Naive thymus-derived CD8-positive, alpha-beta T cell (primary cell): Measurements from ENCODE around the gene RBM8A. TPM values are rescaled to one million over a fixed set of nuclear protein-coding genes. Genes with fewer than 3 reads are reported as not detected.

Experiments used
- ATAC-seq, 2 donors: fragments of 150-1000 bp; cut with Tn5 transposase in 1 of 2; sonication (Bioruptor Pico), chemical (Tn5 transposase) in 1 of 2; 1 replicate in 1 of 2; 2 replicates in 1 of 2; pipeline ENCODE4 v1.10.0; 2021; ENCODE audit warnings: mild to moderate bottlenecking in 2 of 2, moderate library complexity in 2 of 2
- POLR2A ChIA-PET: fragments of 350-600 bp; sonication (Branson Sonifier 250); formaldehyde crosslinking; loops from one replicate; lab custom pipeline; 2021; ENCODE audit warnings: antibody characterized with exemption; lab: Charles Lee
- DNase-seq, 10 donors: peaks; one replicate each; pipeline versions ENCODE4 v3.0.0 to v3.0.0-alpha.2; 2020 to 2022
- H3K27ac Mint-ChIP-seq, 10 donors: one replicate each; pipeline ENCODE4 v1.8.0; 2020 to 2022; ENCODE audit warnings: mild to moderate bottlenecking in 10 of 10, mixed read lengths in 10 of 10, moderate library complexity in 4 of 10, inconsistent platforms in 1 of 10
- H3K27me3 Mint-ChIP-seq, 5 donors: one replicate each; pipeline ENCODE4 v1.8.0; 2021 to 2022; ENCODE audit warnings: mixed read lengths in 5 of 5
- H3K36me3 Mint-ChIP-seq, 3 donors: one replicate each; pipeline ENCODE4 v1.8.0; 2020 to 2022; ENCODE audit warnings: mixed read lengths in 3 of 3, mild to moderate bottlenecking in 2 of 3, inconsistent platforms in 1 of 3
- H3K4me1 Mint-ChIP-seq, 4 donors: one replicate each; pipeline ENCODE4 v1.8.0; 2021 to 2022; ENCODE audit warnings: mixed read lengths in 4 of 4
- H3K4me3 Mint-ChIP-seq, 10 donors: one replicate each; pipeline ENCODE4 v1.8.0; 2020 to 2022; ENCODE audit warnings: mild to moderate bottlenecking in 10 of 10, mixed read lengths in 10 of 10, moderate library complexity in 6 of 10, inconsistent platforms in 1 of 10
- H3K9me3 Mint-ChIP-seq, 9 donors: one replicate each; pipeline ENCODE4 v1.8.0; 2020 to 2022; ENCODE audit warnings: mixed read lengths in 9 of 9, mild to moderate bottlenecking in 3 of 9, inconsistent platforms in 1 of 9, moderate library complexity in 1 of 9
- polyA plus RNA-seq, 3 donors: library from polyadenylated mRNA; unstranded; fragments of 300-500 nt; fragmentation: Illumina TruSeq; gene quantifications; one replicate each; pipeline ENCODE4 v1.2.3, GENCODE V29; 2021
- total RNA-seq, 8 experiments: library from RNA in 2 of 8; stranded (reverse) in 2 of 8; gene quantifications; one replicate each; pipeline ENCODE4 v1.2.3 and lab custom pipeline; 2021 to 2026

RBM8A gene
- total and polyA plus RNA-seq, 5 experiments from 2014 or later: 127 to 191 (median 138) TPM

GRCh38 chr1:145962157-145963102 lies 35.1 kb upstream of the RBM8A start:
- POLR2A ChIA-PET: interaction anchor here (0.6 to 17.9 kb wide), 11 partner anchors 11 to 103 kb away, joined by 3 to 462 read pairs (median 6); partner anchors contain the start of genes PEX11B, PIAS3, RBM8A and TXNIP
- peaks cover 0 to 2% (median 0%) of the 10 kb centered on the region in 9 donors for H3K9me3 Mint-ChIP-seq
- peaks cover 43 to 75% (median 69%) of the 10 kb centered on the region in 4 donors for H3K4me1 Mint-ChIP-seq
- no peaks in the 10 kb centered on the region for H3K27me3 Mint-ChIP-seq
- no peak for ATAC-seq
- H3K27ac Mint-ChIP-seq: peak overlapping the region; percentile 56 to 99 (median 98)
- DNase-seq: peak in 7 of 10 donors; percentile 24 to 72 (median 36)
- H3K36me3 Mint-ChIP-seq: peaks cover under 1 to 7% (median 4%) of the 10 kb centered on the region in 3 donors
- peak overlapping the region; percentile 88 to 99 (median 96) for H3K4me3 Mint-ChIP-seq

GRCh38 chr1:145961425-145962156 lies 34.3 kb upstream of the RBM8A start:
- POLR2A ChIA-PET: interaction anchor here (0.6 to 17.9 kb wide), 8 partner anchors 12 to 102 kb away, joined by 3 to 462 read pairs (median 22); partner anchors contain the start of genes PEX11B, PIAS3, RBM8A and TXNIP
- Mint-ChIP-seq H3K9me3 (no peaks in the 10 kb centered on the region), H3K36me3 (no peaks in the 10 kb centered on the region), H3K27me3 (no peaks in the 10 kb centered on the region), H3K4me1 (peaks cover 47 to 77% (median 70%) of the 10 kb centered on the region in 4 donors), H3K27ac (peak overlapping the region; percentile 56 to 99 (median 93)), H3K4me3 (peak overlapping the region; percentile 88 to 99 (median 96))
- DNase-seq: peak in 8 of 10 donors; percentile 14 to 68 (median 42)
- no peak for ATAC-seq

- H3K4me3 Mint-ChIP-seq: peak overlapping the region; percentile 88 to 99 (median 96)
- H3K9me3 Mint-ChIP-seq: no peaks in the 10 kb centered on the region
- no peak for ATAC-seq
- no peak for DNase-seq
- peaks cover 47 to 82% (median 72%) of the 10 kb centered on the region in 4 donors for H3K4me1 Mint-ChIP-seq
- no peaks in the 10 kb centered on the region for H3K36me3 Mint-ChIP-seq
- peak overlapping the region; percentile 48 to 99 (median 92) for H3K27ac Mint-ChIP-seq
- POLR2A ChIA-PET: interaction anchor here (0.9 to 17.9 kb wide), 6 partner anchors 29 to 102 kb away, joined by 3 to 462 read pairs (median 74); partner anchors contain the start of genes PEX11B, PIAS3, RBM8A and TXNIP
- no peaks in the 10 kb centered on the region for H3K27me3 Mint-ChIP-seq
Observed at GRCh38 chr1:145961109-145961424, 33.8 kb upstream of the RBM8A start.

GRCh38 chr1:145960468-145961108 lies 33.3 kb upstream of the RBM8A start:
- POLR2A ChIA-PET: interaction anchor here (0.7 to 17.9 kb wide), 6 partner anchors 29 to 101 kb away, joined by 3 to 462 read pairs (median 74); partner anchors contain the start of genes PEX11B, PIAS3, RBM8A and TXNIP
- peak in 8 of 10 donors; percentile 17 to 79 (median 49) for DNase-seq
- ATAC-seq: peak in 1 of 2 donors; percentile 8
- no peaks in the 10 kb centered on the region for H3K27me3 Mint-ChIP-seq
- H3K36me3 Mint-ChIP-seq: no peaks in the 10 kb centered on the region
- peaks cover 47 to 87% (median 74%) of the 10 kb centered on the region in 4 donors for H3K4me1 Mint-ChIP-seq
- H3K27ac Mint-ChIP-seq: peak overlapping the region; percentile 56 to 99 (median 92)
- H3K9me3 Mint-ChIP-seq: no peaks in the 10 kb centered on the region
- H3K4me3 Mint-ChIP-seq: peak overlapping the region; percentile 88 to 99 (median 96)

GRCh38 chr1:145959957-145960467 lies 32.7 kb upstream of the RBM8A start:
- Mint-ChIP-seq H3K36me3 (no peaks in the 10 kb centered on the region), H3K4me1 (peaks cover 49 to 88% (median 74%) of the 10 kb centered on the region in 4 donors), H3K27me3 (no peaks in the 10 kb centered on the region), H3K4me3 (peak overlapping the region; percentile 67 to 99 (median 94)), H3K9me3 (no peaks in the 10 kb centered on the region), H3K27ac (peak overlapping the region; percentile 64 to 99 (median 90))
- no peak for ATAC-seq
- POLR2A ChIA-PET: interaction anchor here (0.7 to 17.9 kb wide), 6 partner anchors 29 to 101 kb away, joined by 3 to 462 read pairs (median 74); partner anchors contain the start of genes PEX11B, PIAS3, RBM8A and TXNIP
- peak in 1 of 10 donors; percentile 15 for DNase-seq

GRCh38 chr1:145959333-145959732 lies 32.0 kb upstream of the RBM8A start:
- no peaks in the 10 kb centered on the region for H3K9me3 Mint-ChIP-seq
- H3K4me1 Mint-ChIP-seq: peaks cover 53 to 90% (median 78%) of the 10 kb centered on the region in 4 donors
- DNase-seq (peak in 1 of 10 donors; percentile 14), ATAC-seq (no peak)
- peak overlapping the region; percentile 67 to 99 (median 94) for H3K4me3 Mint-ChIP-seq
- no peaks in the 10 kb centered on the region for H3K36me3 Mint-ChIP-seq
- H3K27ac Mint-ChIP-seq: peak overlapping the region; percentile 72 to 99 (median 90)
- POLR2A ChIA-PET: interaction anchor here (1.5 to 17.9 kb wide), 7 partner anchors 30 to 113 kb away, joined by 4 to 462 read pairs (median 31); partner anchors contain the start of genes NUDT17, PEX11B, PIAS3 and RBM8A
- H3K27me3 Mint-ChIP-seq: no peaks in the 10 kb centered on the region

GRCh38 chr1:145958734-145959133 lies 31.4 kb upstream of the RBM8A start:
- Mint-ChIP-seq H3K27ac (peak overlapping the region in 9 of 10 donors; percentile 33 to 99 (median 90)), H3K4me3 (peak overlapping the region in 9 of 10 donors; percentile 32 to 98 (median 88)), H3K36me3 (peaks cover 0 to 3% (median 0%) of the 10 kb centered on the region in 3 donors), H3K4me1 (peaks cover 50 to 90% (median 78%) of the 10 kb centered on the region in 4 donors), H3K27me3 (no peaks in the 10 kb centered on the region), H3K9me3 (no peaks in the 10 kb centered on the region)
- POLR2A ChIA-PET: interaction anchor here (1.0 to 17.9 kb wide), 9 partner anchors 13 to 113 kb away, joined by 3 to 462 read pairs (median 11); partner anchors contain the start of genes NUDT17, PEX11B, RBM8A and TXNIP
- no peak for DNase-seq
- ATAC-seq: no peak

- Mint-ChIP-seq H3K27me3 (no peaks in the 10 kb centered on the region), H3K4me1 (peaks cover 42 to 85% (median 73%) of the 10 kb centered on the region in 4 donors), H3K9me3 (no peaks in the 10 kb centered on the region), H3K36me3 (peaks cover 0 to 11% (median 0%) of the 10 kb centered on the region in 3 donors), H3K27ac (peak within 1 kb of the TSS; percentile 87 to 99 (median 98)), H3K4me3 (peak within 1 kb of the TSS; percentile 88 to 99 (median 94))
- DNase-seq: peak; percentile 88 to 97 (median 94)
- POLR2A ChIA-PET: interaction anchor here (0.5 to 17.9 kb wide), 16 partner anchors 9 to 112 kb away, joined by 3 to 462 read pairs (median 7); partner anchors contain the start of genes NUDT17, PEX11B, PIAS3 and RBM8A
- peak; percentile 83 to 86 for ATAC-seq
Observed at GRCh38 chr1:145957443-145958319, 30.4 kb upstream of the RBM8A start, which contains the start of gene LIX1L. TSS of gene LIX1L (minus strand) at chr1:145958017. CDS start at chr1:145957927, 90 bp downstream.

- peak overlapping the region; percentile 87 to 99 (median 98) for H3K27ac Mint-ChIP-seq
- H3K27me3 Mint-ChIP-seq: no peaks in the 10 kb centered on the region
- peaks cover 0 to 14% (median 0%) of the 10 kb centered on the region in 3 donors for H3K36me3 Mint-ChIP-seq
- DNase-seq (peak in 3 of 10 donors; percentile 15 to 28 (median 24)), ATAC-seq (no peak)
- POLR2A ChIA-PET: interaction anchor here (0.5 to 17.9 kb wide), 11 partner anchors 10 to 98 kb away, joined by 3 to 462 read pairs (median 11); partner anchors contain the start of genes PEX11B, PIAS3, RBM8A and TXNIP
- peak overlapping the region; percentile 88 to 99 (median 94) for H3K4me3 Mint-ChIP-seq
- no peaks in the 10 kb centered on the region for H3K9me3 Mint-ChIP-seq
- H3K4me1 Mint-ChIP-seq: peaks cover 40 to 81% (median 73%) of the 10 kb centered on the region in 4 donors
Observed at GRCh38 chr1:145956781-145957442, 29.6 kb upstream of the RBM8A start.
